HG02885 (cell line): ENCODE data around the gene RNASE2.
"Not testable (repeated sequence)": the region's sequence is repeated elsewhere in the genome, so short reads cannot be mapped to it uniquely, and the experiment has no call there.

Experiments used
- ATAC-seq: cut with Tn5 transposase; IDR thresholded peaks from one replicate; pipeline ENCODE4 v1.9.1; 2021; ENCODE audit warnings: mild to moderate bottlenecking; ENCODE audit not compliant: unreplicated experiment, poor library complexity

The RNASE2 gene

GRCh38 chr14:20954736-20955537, at the start of gene RNASE2:
TSS of gene RNASE2 (plus strand) at chr14:20955487. CDS start at chr14:20955772, 285 bp downstream.
- not testable (repeated sequence) for ATAC-seq

DNA sequence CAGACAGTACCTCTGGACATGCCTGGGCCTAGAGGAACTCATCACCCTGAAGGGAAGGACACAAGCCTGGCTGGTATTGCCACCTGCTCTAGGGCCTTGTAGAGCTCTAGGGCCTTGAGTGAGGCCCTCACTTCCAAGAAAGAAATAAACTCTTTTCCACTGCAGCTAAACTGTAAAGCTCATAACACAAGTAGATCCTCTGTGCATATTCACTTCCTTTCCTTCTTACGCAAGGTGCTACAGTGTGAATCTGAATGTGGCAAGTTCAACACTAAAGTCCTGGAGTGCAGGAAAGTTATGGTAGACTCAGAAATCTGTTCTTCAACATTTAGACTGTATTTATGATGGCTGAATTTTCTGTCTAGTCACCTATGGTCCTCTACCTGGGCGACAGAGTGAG, 49.6 kb upstream of the RNASE2 start:
- ATAC-seq = no peak

- no peak for ATAC-seq
Measured at GRCh38 chr14:20907214-20907613, 48.1 kb upstream of the RNASE2 start.

- not testable (repeated sequence) for ATAC-seq
Measured at GRCh38 chr14:20910822-20911221, 44.5 kb upstream of the RNASE2 start.

GRCh38 chr14:20919038-20919756, 36.1 kb upstream of the RNASE2 start:
- not testable (repeated sequence) for ATAC-seq

GRCh38 chr14:20923766-20924297, 31.5 kb upstream of the RNASE2 start:
- not testable (repeated sequence) for ATAC-seq

- ATAC-seq = peak; percentile 54
Measured at GRCh38 chr14:20934148-20934762, 21.0 kb upstream of the RNASE2 start.

GRCh38 chr14:20935303-20935984, 19.8 kb upstream of the RNASE2 start:
- no peak for ATAC-seq

DNA sequence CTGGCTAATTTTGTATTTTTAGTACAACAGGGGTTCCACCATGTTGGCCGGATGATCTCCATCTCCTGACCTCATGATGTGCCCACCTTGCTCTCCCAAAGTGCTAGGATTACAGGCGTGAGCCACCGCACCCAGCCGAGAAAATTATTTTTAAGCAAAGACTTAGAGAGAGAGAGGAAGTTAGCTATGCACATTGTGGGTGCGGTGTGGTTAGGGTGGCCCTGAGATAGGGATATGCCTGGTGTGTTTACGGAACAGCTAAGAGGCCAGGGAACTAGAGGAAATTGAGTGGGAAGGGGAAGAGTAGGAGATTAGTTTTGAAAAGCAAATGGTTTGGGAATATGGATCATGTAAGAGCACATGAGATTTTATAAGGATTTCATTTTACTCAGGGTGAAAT, 10.1 kb upstream of the RNASE2 start:
- not testable (repeated sequence) for ATAC-seq

GRCh38 chr14:20946707-20947106, 8.6 kb upstream of the RNASE2 start:
- not testable (repeated sequence) for ATAC-seq

DNA sequence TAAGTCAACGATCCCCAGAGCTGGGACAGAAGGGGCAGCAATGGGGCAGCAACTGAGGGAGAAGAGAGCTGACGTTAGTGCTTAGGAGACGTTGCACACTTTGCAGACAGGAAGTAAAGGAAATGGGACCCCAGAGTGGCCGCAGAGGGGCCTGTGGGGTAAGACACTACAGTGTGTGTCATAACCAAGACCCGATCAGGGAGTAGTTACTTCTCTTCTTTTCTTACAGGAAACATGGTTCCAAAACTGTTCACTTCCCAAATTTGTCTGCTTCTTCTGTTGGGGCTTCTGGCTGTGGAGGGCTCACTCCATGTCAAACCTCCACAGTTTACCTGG, 219 bp downstream of the RNASE2 start:
- ATAC-seq = not testable (repeated sequence)

- no peak for ATAC-seq
Measured at GRCh38 chr14:20956376-20956976, 1.2 kb downstream of the RNASE2 start.

DNA sequence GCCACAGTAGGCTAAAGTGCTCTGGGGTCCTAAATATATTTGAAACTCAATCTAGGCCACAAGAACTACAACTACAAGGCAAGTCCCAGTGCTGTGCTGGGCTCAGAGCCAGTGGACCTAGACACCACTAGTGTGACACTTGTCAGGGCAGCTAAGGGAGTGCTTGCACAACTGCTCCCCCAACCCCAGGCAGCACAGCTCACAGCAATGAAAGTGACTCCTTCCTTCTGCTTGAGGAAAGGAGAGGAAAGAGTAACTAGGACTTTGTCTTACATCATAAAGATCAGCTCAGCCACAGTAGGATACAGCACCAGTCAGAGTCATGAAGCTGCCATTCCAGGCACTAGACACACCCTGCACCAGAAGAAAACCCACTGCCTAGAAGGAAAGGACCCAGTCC, 3.7 kb downstream of the RNASE2 start:
- not testable (repeated sequence) for ATAC-seq

- no peak for ATAC-seq
Measured at GRCh38 chr14:20969336-20969735, 14.0 kb downstream of the RNASE2 start.

GRCh38 chr14:20970647-20970982, 15.3 kb downstream of the RNASE2 start:
- peak; percentile 18 for ATAC-seq

GRCh38 chr14:20970983-20971704, 15.9 kb downstream of the RNASE2 start:
- peak; percentile 94 for ATAC-seq

GRCh38 chr14:20971705-20972021, 16.4 kb downstream of the RNASE2 start:
- ATAC-seq = no peak

GRCh38 chr14:20973501-20973900, 18.2 kb downstream of the RNASE2 start:
- ATAC-seq = no peak

DNA sequence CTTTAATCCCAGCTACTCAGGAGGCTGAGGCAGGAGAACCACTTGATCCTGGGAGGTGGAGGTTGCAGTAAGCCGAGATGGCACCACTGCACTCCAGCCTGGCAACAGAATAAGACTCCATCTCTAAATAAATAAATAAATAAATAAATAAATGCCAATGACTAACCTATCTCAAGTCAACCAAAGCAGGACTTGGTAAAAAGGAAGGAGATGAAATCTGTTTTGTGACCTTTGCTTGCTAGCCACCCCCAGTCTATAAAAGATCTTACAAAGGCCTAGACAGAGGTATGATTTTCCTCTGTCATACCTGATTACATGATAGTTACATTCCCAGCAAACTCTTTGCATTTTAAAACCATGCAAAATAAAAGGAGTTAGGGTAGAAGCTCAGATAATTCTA, 21.0 kb downstream of the RNASE2 start:
- ATAC-seq = no peak

DNA sequence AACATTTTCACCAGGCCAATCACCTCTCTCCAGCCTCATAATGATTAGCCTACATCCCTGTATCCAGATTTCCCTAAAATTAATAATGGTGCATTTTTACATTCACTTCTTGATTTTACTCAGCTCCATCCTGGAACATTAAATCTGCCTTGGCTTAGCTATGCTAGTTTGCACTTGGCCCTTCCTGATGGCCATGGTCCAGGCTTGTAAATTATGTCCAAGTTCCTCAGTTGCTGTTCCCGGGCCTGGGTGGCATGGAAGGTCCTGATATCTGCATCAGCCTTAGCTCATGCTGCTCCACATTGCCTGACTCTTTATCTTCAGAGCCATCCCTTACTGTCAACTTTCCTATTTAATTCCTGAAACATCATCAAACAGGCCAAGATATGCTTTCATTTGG, 23.4 kb downstream of the RNASE2 start:
- ATAC-seq = no peak
